Spleen (tissue), 11 donors: ENCODE results near the gene FMNL1. TPM values are rescaled to one million over a fixed set of nuclear protein-coding genes. Genes with fewer than 3 reads are reported as not detected.

ENCODE experiments used
- DNase-seq: peaks from one replicate; pipeline ENCODE4 v3.0.0-alpha.2; 2020
- H3K27ac ChIP-seq, 8 donors: fragments of 200-600 bp; sonication (generic) in 7 of 8; 1 replicate in 4 of 8; 2 replicates in 4 of 8; pipeline versions ENCODE4 v1.5.0 to v1.8.0; 2016 to 2021; ENCODE audit warnings: inconsistent platforms in 4 of 8, mild to moderate bottlenecking in 4 of 8, moderate library complexity in 1 of 8
- H3K27me3 ChIP-seq, 7 donors: fragments of 200-600 bp; sonication (generic) in 6 of 7; replicated peaks in 1 of 7; 1 replicate in 4 of 7; 2 replicates in 3 of 7; pipeline versions ENCODE4 v1.5.0 to v1.8.0; 2016 to 2021; ENCODE audit warnings: inconsistent platforms in 3 of 7, mild to moderate bottlenecking in 1 of 7
- H3K36me3 ChIP-seq, 6 donors: fragments of 200-600 bp; sonication (generic) in 5 of 6; 1 replicate in 4 of 6; 2 replicates in 2 of 6; pipeline versions ENCODE4 v1.5.0 to v1.8.0; 2016 to 2021; ENCODE audit warnings: inconsistent platforms in 2 of 6
- H3K4me1 ChIP-seq, 6 donors: fragments of 200-600 bp; sonication (generic) in 5 of 6; 1 replicate in 3 of 6; 2 replicates in 3 of 6; pipeline versions ENCODE4 v1.5.0 to v1.8.0; 2016 to 2021; ENCODE audit warnings: inconsistent platforms in 3 of 6
- H3K4me3 ChIP-seq, 8 donors: fragments of 200-600 bp; sonication (generic) in 7 of 8; 1 replicate in 4 of 8; 2 replicates in 4 of 8; pipeline versions ENCODE4 v1.5.0 to v1.8.0; 2016 to 2021; ENCODE audit warnings: inconsistent platforms in 4 of 8, mild to moderate bottlenecking in 4 of 8, moderate library complexity in 2 of 8
- H3K9me3 ChIP-seq, 8 donors: fragments of 200-600 bp; sonication (generic) in 7 of 8; 1 replicate in 4 of 8; 2 replicates in 4 of 8; pipeline versions ENCODE4 v1.5.0 to v1.8.0; 2016 to 2021; ENCODE audit warnings: inconsistent platforms in 4 of 8
- CTCF ChIP-seq, 11 experiments: fragments of 200-600 bp in 7 of 11; fragments of 450-650 bp in 4 of 11; sonication (generic) in 4 of 11; IDR thresholded peaks in 8 of 11; conservative IDR thresholded peaks in 3 of 11; 1 replicate in 7 of 11; 2 replicates in 4 of 11; pipeline versions ENCODE4 v1.4.0 to v1.8.0; 2016 to 2021; ENCODE audit warnings: antibody characterized with exemption in 11 of 11, inconsistent platforms in 4 of 11, mild to moderate bottlenecking in 1 of 11
- POLR2A ChIP-seq, 3 donors: fragments of 450-650 bp; IDR thresholded peaks; one replicate each; pipeline ENCODE4 v1.5.1; 2017; ENCODE audit warnings: antibody characterized with exemption in 3 of 3, mild to moderate bottlenecking in 1 of 3
- POLR2AphosphoS5 ChIP-seq, 3 donors: sonication (generic); formaldehyde crosslinking; IDR thresholded peaks; one replicate each; pipeline ENCODE4 v1.5.1; 2017; ENCODE audit warnings: antibody characterized with exemption in 3 of 3
- WGBS, 5 donors: extraction: QIAGEN DNeasy Blood & Tissue Kit in 3 of 5; methylation state at CpG; one replicate each; pipeline versions ENCODE4 v1.1.5 to v1.1.7; 2013 to 2018; 5-methylcytosine and 5-hydroxymethylcytosine counted together
- intact Hi-C: fragments of 100-400 bp; cut with DNase I; formaldehyde crosslinking; loops from one replicate; pipeline ENCODE4 v1.15.0; 2023; ENCODE audit warnings: low total_unique reads
- polyA plus RNA-seq, 3 donors: library from polyadenylated mRNA; stranded (reverse); fragments of 200-250 nt; gene quantifications; one replicate each; pipeline ENCODE4 v1.2.1, GENCODE V29; 2013
- total RNA-seq, 7 donors: library from RNA; depleted of rRNA in 3 of 7; stranded (reverse); fragments of >200 nt in 3 of 7; fragmentation: NEBNext Ultra II Directional in 4 of 7; extraction: Animal tissue kit (Norgen Biotek cat#: 25700) in 4 of 7; gene quantifications; one replicate each; pipeline versions ENCODE4 v1.1.0 to v1.2.1, GENCODE V29; 2016 to 2021
- donor health status: healthy with polysubstance abuse.
- donor health status: DM: no; HTN: no; CAD: no; lungs with moderate emphysema.
- donor health status: DM: no; HTN: no; CAD: no.
- donor health status: Bipolar disorder and iron deficiency.
- donor health status: healthy.
- donor health status: DM: no; HTN: no; CAD: no.
- donor health status: DM: yes; HTN: yes; CAD: no.

FMNL1 gene
- total and polyA plus RNA-seq, 10 donors: 40.8 to 281 (median 142) TPM

DNA sequence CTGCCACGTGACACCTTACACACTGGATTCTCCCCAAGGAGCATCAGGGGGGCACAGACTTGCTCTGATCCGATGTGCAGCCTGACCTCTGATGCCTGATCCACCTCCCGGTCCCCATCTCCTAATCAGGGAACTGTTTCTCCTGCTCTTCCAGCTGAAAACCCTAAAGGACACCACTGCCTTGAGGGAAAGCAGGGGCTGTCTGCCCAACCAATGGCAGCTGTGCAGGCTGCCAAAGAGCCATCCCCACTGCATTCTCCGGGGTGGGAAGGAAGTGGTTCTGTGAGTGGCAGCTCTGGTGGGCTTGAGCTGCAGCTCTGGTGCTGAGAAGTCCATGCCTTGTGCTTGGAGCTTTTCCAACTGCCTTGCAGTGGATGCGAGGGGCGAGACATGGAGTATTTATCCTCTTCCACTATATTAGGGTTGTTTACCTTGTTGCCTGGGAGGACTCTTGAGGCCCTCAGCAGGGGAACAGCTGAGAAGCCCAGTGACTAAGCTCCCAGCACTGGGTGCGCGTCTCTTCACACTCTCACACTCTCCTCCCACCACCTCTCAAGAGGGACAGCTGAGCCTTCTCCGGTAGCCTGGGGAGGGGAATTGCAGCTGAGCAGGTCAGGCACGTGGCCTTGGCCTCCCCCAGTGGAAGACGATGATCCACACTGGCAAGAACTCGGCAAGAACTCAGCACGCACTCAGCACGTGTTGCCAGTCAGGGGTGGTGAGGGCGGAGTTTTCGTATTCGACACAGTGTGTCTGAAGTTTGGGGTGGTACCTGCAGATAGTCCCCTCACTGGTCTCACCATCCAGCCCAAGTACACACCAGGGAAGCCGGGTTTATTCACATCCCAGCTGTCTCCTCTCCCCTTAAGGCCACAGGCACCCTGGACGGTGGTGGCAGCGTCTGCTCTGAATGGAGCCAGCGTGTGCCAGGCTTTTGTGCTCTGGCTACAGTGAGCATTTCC is 61.3 kb downstream of the FMNL1 start:
- peak overlapping the region in 2 of 8 donors; percentile 6 to 58 for H3K27ac ChIP-seq
- WGBS, 5 donors: 75 to 86% (median 81%) methylated on average over 20 to 21 of the region's 21 CpGs
- H3K27me3 ChIP-seq: no peaks in the 10 kb centered on the region
- peak in 2 of 3 donors; percentile 2 to 36 for TF ChIP-seq POLR2AphosphoS5 (IDR thresholded peaks at IDR 0.05)
- TF ChIP-seq POLR2A (IDR thresholded peaks at IDR 0.05): no peak
- no peak overlapping the region for H3K4me3 ChIP-seq
- H3K36me3 ChIP-seq: peaks cover 0 to 99% (median 70%) of the 10 kb centered on the region in 6 donors
- no peaks in the 10 kb centered on the region for H3K9me3 ChIP-seq
- DNase-seq: no peak
- intact Hi-C loops: no loop called here
- peaks cover 0 to 11% (median 2%) of the 10 kb centered on the region in 6 donors for H3K4me1 ChIP-seq

DNA sequence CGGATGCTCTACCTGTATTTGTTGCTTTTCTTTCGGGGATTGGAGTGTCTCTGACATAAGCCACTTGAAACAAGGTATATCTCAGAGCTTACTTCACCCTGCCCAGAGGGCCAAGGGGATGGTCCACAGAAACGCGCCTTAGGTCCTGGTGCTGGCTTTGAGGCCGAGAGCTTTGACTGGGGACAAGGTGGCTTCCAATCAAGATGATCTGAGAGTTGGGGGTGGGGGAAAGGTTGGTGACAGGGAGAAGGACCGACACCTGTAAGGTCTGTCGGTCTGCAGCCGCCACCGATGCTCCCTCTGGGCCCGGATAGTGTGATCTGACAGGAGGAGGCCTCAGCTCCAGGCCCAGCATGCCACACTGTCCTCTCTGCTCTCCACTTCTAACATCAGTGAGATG is 62.0 kb downstream of the FMNL1 start:
- intact Hi-C loops: no loop called here
- DNase-seq: no peak

DNA sequence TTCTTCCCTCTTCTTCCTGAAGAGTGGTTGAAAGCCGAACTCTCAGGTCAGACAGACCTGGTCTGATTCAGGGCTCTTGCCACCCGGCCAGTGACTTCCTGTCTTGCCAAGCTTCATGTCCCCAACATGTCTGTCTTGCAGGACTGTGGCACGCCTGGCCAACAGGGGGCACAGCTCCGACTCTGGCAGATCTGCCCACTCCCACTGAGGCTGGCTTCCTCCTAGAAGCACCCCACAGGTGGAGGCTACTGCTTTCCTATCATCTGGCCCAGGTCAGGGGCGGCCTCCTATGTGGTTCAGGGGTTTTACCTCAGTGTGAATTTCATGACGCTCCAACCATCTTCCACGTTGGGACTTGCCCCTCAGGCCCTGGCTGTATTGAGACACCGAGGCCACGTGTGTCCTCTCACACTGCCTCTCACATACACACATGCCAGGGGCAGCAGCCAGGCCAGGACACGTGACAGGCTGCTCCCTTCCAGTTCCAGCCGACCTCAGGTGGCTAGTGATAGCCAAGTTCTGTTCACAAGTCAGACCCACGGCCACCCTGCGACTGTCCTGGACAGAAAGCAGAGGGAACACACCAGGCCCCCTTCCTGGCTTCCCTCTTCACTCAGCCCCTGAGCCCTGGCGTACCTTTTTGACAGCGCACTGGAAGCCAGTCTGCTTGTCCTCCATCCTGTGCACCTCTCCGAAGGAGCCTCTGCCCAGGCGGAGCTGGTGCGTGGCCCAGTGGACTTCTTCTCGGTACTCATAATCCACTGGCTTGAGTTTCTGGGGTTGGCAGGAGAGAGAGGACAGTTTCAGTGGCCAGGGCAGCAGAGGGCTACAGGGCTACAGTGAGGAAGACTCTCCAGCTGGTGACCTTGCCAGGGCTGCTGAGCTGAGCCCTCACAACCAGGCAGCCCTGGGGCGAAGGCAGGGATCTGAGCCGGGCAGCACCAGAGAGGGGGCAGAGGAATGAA is 62.8 kb downstream of the FMNL1 start:
- no peak for DNase-seq
- no peak overlapping the region for H3K4me3 ChIP-seq
- H3K36me3 ChIP-seq: peaks cover 0 to 100% (median 83%) of the 10 kb centered on the region in 6 donors
- H3K4me1 ChIP-seq: peaks cover 0 to 6% (median 0%) of the 10 kb centered on the region in 6 donors
- no peaks in the 10 kb centered on the region for H3K9me3 ChIP-seq
- H3K27ac ChIP-seq: peak overlapping the region in 2 of 8 donors; percentile 6 to 58
- 81 to 89% (median 86%) methylated on average over 20 to 21 of the region's 21 CpGs for WGBS, 5 donors
- intact Hi-C loops: no loop called here
- no peaks in the 10 kb centered on the region for H3K27me3 ChIP-seq
- TF ChIP-seq POLR2A (IDR thresholded peaks at IDR 0.05): no peak
- peak in 2 of 3 donors; percentile 27 to 33 for TF ChIP-seq POLR2AphosphoS5 (IDR thresholded peaks at IDR 0.05)
- peak in 8 of 11 experiments; percentile 15 to 46 (median 32) for TF ChIP-seq CTCF (IDR thresholded peaks at IDR 0.05 in 8 of 11, conservative IDR thresholded peaks at IDR 0.05 in 3 of 11)

More for the DNA sequence above, 62.0 kb downstream of the FMNL1 start:
- no peak overlapping the region for H3K4me3 ChIP-seq
- H3K36me3 ChIP-seq: peaks cover 0 to 100% (median 77%) of the 10 kb centered on the region in 6 donors
- no peaks in the 10 kb centered on the region for H3K27me3 ChIP-seq
- 88 to 99% (median 96%) methylated on average over 9 to 10 of the region's 10 CpGs for WGBS, 5 donors
- no peak for TF ChIP-seq POLR2AphosphoS5 (IDR thresholded peaks at IDR 0.05)
- TF ChIP-seq POLR2A (IDR thresholded peaks at IDR 0.05): no peak
- TF ChIP-seq CTCF (IDR thresholded peaks at IDR 0.05 in 8 of 11, conservative IDR thresholded peaks at IDR 0.05 in 3 of 11): no peak
- peak overlapping the region in 2 of 8 donors; percentile 6 to 58 for H3K27ac ChIP-seq
- H3K4me1 ChIP-seq: peaks cover 0 to 5% (median 0%) of the 10 kb centered on the region in 6 donors
- no peaks in the 10 kb centered on the region for H3K9me3 ChIP-seq

GRCh38 chr17:45286286-45286685 is 64.6 kb downstream of the FMNL1 start:
- no peak for DNase-seq
- intact Hi-C loops: no loop called here
- Histone ChIP-seq H3K4me1 (peaks cover 7 to 25% (median 15%) of the 10 kb centered on the region in 6 donors), H3K27me3 (no peaks in the 10 kb centered on the region), H3K9me3 (no peaks in the 10 kb centered on the region), H3K4me3 (no peak overlapping the region), H3K27ac (no peak overlapping the region), H3K36me3 (peaks cover 0 to 98% (median 83%) of the 10 kb centered on the region in 6 donors)
- no peak for TF ChIP-seq CTCF (IDR thresholded peaks at IDR 0.05 in 8 of 11, conservative IDR thresholded peaks at IDR 0.05 in 3 of 11)
- no peak for TF ChIP-seq POLR2AphosphoS5 (IDR thresholded peaks at IDR 0.05)
- no peak for TF ChIP-seq POLR2A (IDR thresholded peaks at IDR 0.05)
- 91 to 100% (median 95%) methylated on average over 4 to 5 of the region's 5 CpGs for WGBS, 5 donors
